Skeletal muscle tissue (tissue), 4 donors: ENCODE results near the gene NKAIN2. TPM values are rescaled to one million over a fixed set of nuclear protein-coding genes. Genes with fewer than 3 reads are reported as not detected.

Experiments
- H3K27ac ChIP-seq: one replicate; pipeline ENCODE4 v1.7.0; 2013; ENCODE audit warnings: mild to moderate bottlenecking, low read depth, low read length, inconsistent platforms
- H3K27me3 ChIP-seq, 3 donors: one replicate each; pipeline ENCODE4 v1.7.0; 2013; ENCODE audit warnings: low read length in 3 of 3; ENCODE audit not compliant: control insufficient read depth in 3 of 3, insufficient read depth in 3 of 3
- H3K36me3 ChIP-seq, 3 donors: one replicate each; pipeline ENCODE4 v1.7.0; 2013; ENCODE audit warnings: low read length in 3 of 3; ENCODE audit not compliant: control insufficient read depth in 3 of 3, insufficient read depth in 3 of 3
- H3K4me1 ChIP-seq, 3 donors: one replicate each; pipeline ENCODE4 v1.7.0; 2013; ENCODE audit warnings: low read length in 3 of 3, mild to moderate bottlenecking in 3 of 3; ENCODE audit not compliant: control insufficient read depth in 3 of 3, insufficient read depth in 3 of 3
- H3K4me3 ChIP-seq, 3 donors: one replicate each; pipeline ENCODE4 v1.7.0; 2013; ENCODE audit warnings: low read length in 3 of 3
- H3K9ac ChIP-seq, 3 donors: one replicate each; pipeline ENCODE4 v1.7.0; 2013; ENCODE audit warnings: low read length in 3 of 3, mild to moderate bottlenecking in 3 of 3, moderate library complexity in 2 of 3, low read depth in 1 of 3
- H3K9me3 ChIP-seq, 3 donors: one replicate each; pipeline ENCODE4 v1.7.0; 2013; ENCODE audit warnings: low read length in 3 of 3; ENCODE audit not compliant: control insufficient read depth in 3 of 3
- total RNA-seq: library from RNA; depleted of rRNA; stranded (reverse); fragments of >200 nt; gene quantifications from one replicate; pipeline ENCODE4 v1.2.3, GENCODE V29; 2014
- donor health status: Osteomylitis.

The NKAIN2 gene
- total RNA-seq, 1 donor from 2014 or later = 3.1 TPM

DNA sequence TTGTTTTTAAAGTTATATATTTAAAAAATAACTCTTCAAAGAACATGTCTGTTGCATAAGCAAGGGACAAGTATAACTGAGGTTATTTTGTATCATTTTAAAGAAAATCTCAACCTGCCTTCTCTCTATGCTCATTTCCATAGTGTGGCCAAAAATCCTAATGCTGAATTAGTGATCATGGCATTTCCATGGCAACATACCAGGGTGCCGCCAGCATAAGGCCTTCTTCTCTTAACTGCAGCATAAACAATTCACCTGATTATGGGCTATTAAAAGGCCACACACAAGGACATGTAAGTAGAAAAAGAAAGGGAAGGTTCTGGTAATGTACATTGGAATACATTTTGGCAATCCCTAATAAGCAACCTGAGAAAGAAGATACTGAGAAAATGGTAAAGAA lies 1063.5 kb downstream of the NKAIN2 start:
- Histone ChIP-seq H3K4me3 (no peak overlapping the region), H3K36me3 (no peaks in the 10 kb centered on the region), H3K9me3 (no peaks in the 10 kb centered on the region), H3K9ac (no peak overlapping the region), H3K27ac (no peak overlapping the region), H3K27me3 (no peaks in the 10 kb centered on the region), H3K4me1 (no peaks in the 10 kb centered on the region)

DNA sequence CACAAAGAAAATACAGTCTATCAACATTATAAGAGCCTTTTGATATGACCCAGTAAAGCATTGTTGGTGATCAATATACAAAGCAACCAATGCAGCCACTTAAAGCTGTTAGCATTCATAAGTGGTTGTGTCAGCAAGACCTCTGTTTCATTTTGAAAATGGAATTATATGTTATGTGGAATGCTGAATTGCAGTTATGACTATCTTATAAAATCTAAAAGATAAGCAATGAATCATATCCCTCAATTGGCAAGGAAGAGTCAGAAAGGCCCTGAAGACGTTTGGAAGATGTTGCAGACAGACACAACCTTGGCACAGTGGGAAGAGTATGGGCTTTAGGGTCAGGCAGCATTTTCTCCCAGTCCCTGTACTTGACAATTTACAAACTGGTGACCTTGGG lies 1064.8 kb downstream of the NKAIN2 start:
- no peaks in the 10 kb centered on the region for H3K36me3 ChIP-seq
- H3K9me3 ChIP-seq = no peaks in the 10 kb centered on the region
- H3K4me1 ChIP-seq = no peaks in the 10 kb centered on the region
- no peak overlapping the region for H3K4me3 ChIP-seq
- H3K27me3 ChIP-seq = no peaks in the 10 kb centered on the region
- H3K9ac ChIP-seq = no peak overlapping the region
- H3K27ac ChIP-seq = no peak overlapping the region

DNA sequence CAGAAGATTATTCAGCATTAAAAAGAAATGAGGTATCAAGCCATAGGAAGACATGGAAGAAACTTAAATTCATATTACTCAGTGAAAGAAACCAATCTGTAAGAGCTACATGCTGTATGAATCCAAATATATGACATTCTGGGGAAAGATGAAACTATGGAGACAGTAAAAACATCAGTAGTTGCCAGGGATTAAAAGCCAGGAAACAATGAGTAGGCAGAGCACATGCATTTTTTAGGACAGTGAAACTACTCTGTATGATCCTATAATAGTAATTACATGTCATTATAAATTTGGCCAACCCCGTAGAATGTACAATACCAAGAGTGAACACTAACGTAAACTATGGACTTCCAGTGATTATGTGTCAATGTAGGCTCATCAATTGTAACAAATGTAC lies 1065.8 kb downstream of the NKAIN2 start:
- H3K4me1 ChIP-seq = no peaks in the 10 kb centered on the region
- H3K27ac ChIP-seq = no peak overlapping the region
- H3K9ac ChIP-seq = no peak overlapping the region
- no peaks in the 10 kb centered on the region for H3K9me3 ChIP-seq
- H3K36me3 ChIP-seq = no peaks in the 10 kb centered on the region
- no peak overlapping the region for H3K4me3 ChIP-seq
- H3K27me3 ChIP-seq = no peaks in the 10 kb centered on the region

DNA sequence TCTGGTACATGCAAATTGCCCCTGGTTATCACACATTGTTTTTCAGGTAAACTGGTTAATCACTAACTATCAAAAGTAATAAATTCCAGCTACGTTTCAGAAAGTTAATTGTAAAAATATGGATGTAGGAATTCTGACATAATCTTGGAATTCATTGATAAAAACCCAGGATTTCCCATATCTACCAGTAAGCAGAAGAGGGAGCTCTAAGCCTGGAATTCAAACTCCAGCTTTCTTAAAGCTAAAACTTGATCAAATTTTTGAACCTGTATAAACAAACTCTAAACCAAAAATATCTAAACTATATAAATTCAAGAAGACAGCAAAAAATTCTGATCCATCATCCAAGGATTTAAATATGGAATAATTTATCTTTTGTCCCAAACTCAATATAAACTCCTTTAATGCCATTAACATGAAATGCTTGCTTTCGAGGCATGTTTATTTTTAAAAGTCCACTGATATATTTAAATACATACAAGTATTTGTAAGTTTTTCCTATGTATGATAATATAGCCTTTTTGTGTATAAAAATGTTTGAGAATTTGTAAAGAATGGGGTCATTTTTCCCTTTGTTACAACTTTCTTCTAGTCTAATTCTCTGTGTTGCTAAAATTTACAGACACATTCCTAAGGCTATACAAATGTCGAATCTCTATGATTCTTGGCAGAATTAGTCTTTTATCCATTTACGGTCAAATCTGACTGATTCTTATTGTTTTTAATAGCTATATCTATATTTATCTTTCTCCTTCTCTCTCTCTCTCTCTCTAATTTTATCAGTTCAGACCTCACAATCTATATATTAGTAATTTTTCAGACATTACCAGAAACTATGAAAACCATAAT lies 1067.2 kb downstream of the NKAIN2 start:
- no peaks in the 10 kb centered on the region for H3K9me3 ChIP-seq
- no peaks in the 10 kb centered on the region for H3K27me3 ChIP-seq
- H3K4me3 ChIP-seq = no peak overlapping the region
- H3K4me1 ChIP-seq = no peaks in the 10 kb centered on the region
- H3K9ac ChIP-seq = no peak overlapping the region
- H3K27ac ChIP-seq = no peak overlapping the region
- H3K36me3 ChIP-seq = no peaks in the 10 kb centered on the region

DNA sequence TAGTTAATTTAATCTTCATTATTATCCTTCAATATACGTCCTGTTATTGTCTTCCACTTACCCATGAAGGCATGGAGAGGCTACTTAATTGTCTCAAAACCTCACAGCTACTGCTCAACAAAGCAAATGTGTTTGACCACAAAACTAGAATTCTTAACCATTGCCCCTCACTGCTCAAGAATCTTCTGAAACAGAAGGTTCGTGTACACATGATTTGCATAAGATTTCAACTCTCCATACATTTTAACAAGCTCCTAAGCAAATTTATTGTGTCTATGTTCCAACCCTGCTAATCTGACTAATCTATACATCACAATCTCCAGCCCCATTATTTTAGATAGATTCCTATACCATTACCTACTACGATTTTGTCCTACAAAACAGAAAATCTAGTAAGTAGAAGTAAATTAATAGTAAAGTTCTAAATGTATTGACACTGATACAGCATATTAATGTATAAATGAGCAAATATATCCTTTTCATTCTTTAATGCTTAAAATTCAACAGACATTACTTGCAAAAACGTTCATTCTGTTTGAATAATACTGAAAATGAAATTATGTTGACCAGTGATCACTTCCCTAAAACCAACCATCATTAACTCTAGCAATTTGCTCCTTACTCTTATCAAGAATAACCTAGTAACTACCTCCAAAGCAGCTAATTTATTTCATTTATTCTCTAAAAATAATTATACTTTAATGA lies 1068.8 kb downstream of the NKAIN2 start:
- Histone ChIP-seq H3K27ac (no peak overlapping the region), H3K4me1 (no peaks in the 10 kb centered on the region)

DNA sequence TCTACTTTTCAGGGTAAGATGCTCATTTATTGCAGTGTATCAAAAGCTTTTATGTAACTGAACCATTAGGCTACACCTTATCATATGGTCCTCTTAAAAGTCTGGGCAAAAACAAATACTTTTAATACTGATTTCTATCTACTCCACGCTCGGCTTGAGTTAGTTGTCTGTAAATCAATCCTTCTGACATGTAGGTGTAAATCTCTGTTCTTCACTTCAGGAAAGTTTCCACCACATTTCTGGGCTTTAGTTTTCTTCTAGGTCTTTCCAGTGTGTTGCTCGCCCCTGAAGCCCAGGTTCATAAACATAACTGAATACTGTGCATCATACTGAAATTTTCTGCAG lies 1069.4 kb downstream of the NKAIN2 start:
- no peaks in the 10 kb centered on the region for H3K9me3 ChIP-seq
- H3K4me3 ChIP-seq = no peak overlapping the region
- H3K36me3 ChIP-seq = no peaks in the 10 kb centered on the region
- H3K9ac ChIP-seq = no peak overlapping the region
- H3K4me1 ChIP-seq = no peaks in the 10 kb centered on the region
- no peak overlapping the region for H3K27ac ChIP-seq
- no peaks in the 10 kb centered on the region for H3K27me3 ChIP-seq

More for the DNA sequence above, 1068.8 kb downstream of the NKAIN2 start:
- H3K36me3 ChIP-seq = no peaks in the 10 kb centered on the region
- no peak overlapping the region for H3K9ac ChIP-seq
- H3K9me3 ChIP-seq = no peaks in the 10 kb centered on the region
- H3K27me3 ChIP-seq = no peaks in the 10 kb centered on the region
- H3K4me3 ChIP-seq = no peak overlapping the region

Other genes with a start within 250 kb of the NKAIN2 start
- gene TRDN, start 166.9 kb upstream of the NKAIN2 start, total RNA-seq = 73.1 TPM